Neuronal stem cell (in vitro differentiated cells): ENCODE data around the gene P4HA3.

Source experiments
- DNase-seq: peaks from one replicate; pipeline ENCODE4 v3.0.0-alpha.2; 2013; ENCODE audit warnings: low spot score
- H2AFZ ChIP-seq: one replicate; pipeline ENCODE4 v1.6.1; 2013; ENCODE audit warnings: mild to moderate bottlenecking, low read length, inconsistent platforms
- H2AK5ac ChIP-seq: 2 replicates; pipeline ENCODE4 v1.6.1; 2013; ENCODE audit warnings: low read depth, mild to moderate bottlenecking, inconsistent platforms, low read length, moderate library complexity, mixed read lengths
- H2BK120ac ChIP-seq: 2 replicates; pipeline ENCODE4 v1.6.1; 2013; ENCODE audit warnings: low read depth, mild to moderate bottlenecking, inconsistent platforms, low read length, moderate library complexity, mixed read lengths
- H2BK12ac ChIP-seq: one replicate; pipeline ENCODE4 v1.6.1; 2013; ENCODE audit warnings: low read length, inconsistent platforms
- H2BK15ac ChIP-seq: 2 replicates; pipeline ENCODE4 v1.6.1; 2013; ENCODE audit warnings: mild to moderate bottlenecking, low read length, inconsistent platforms, mixed read lengths
- H2BK5ac ChIP-seq: one replicate; pipeline ENCODE4 v1.6.1; 2013; ENCODE audit warnings: inconsistent platforms, mild to moderate bottlenecking, low read length, moderate library complexity
- H3K14ac ChIP-seq: one replicate; pipeline ENCODE4 v1.6.1; 2013; ENCODE audit warnings: low read length, inconsistent platforms
- H3K18ac ChIP-seq: 2 replicates; pipeline ENCODE4 v1.6.1; 2013; ENCODE audit warnings: low read length, inconsistent platforms
- H3K23ac ChIP-seq: 2 replicates; pipeline ENCODE4 v1.6.1; 2013; ENCODE audit warnings: low read depth, mild to moderate bottlenecking, mixed read lengths, low read length, inconsistent platforms; ENCODE audit not compliant: poor library complexity
- H3K27ac ChIP-seq: replicated peaks from 3 replicates; pipeline ENCODE4 v1.5.1; 2013; ENCODE audit warnings: low read length, inconsistent platforms
- H3K27me3 ChIP-seq, 3 experiments: 2 replicates each; pipeline ENCODE4 v1.6.1; 2013; ENCODE audit warnings: low read length in 3 of 3, mild to moderate bottlenecking in 2 of 3, inconsistent platforms in 1 of 3, low read depth in 1 of 3, mixed read lengths in 1 of 3, moderate library complexity in 1 of 3; ENCODE audit not compliant: control insufficient read depth in 3 of 3, insufficient read depth in 3 of 3
- H3K36me3 ChIP-seq, 2 donors: replicated peaks in 1 of 2; 2 replicates each; pipeline ENCODE4 v1.6.1; 2013; ENCODE audit warnings: low read length in 2 of 2; ENCODE audit not compliant: control insufficient read depth in 2 of 2, insufficient read depth in 2 of 2
- H3K4ac ChIP-seq: 2 replicates; pipeline ENCODE4 v1.6.1; 2013; ENCODE audit warnings: inconsistent platforms, mild to moderate bottlenecking, low read length, moderate library complexity
- H3K4me1 ChIP-seq, 2 donors: 1 replicate in 1 of 2; 2 replicates in 1 of 2; pipeline ENCODE4 v1.6.1; 2013; ENCODE audit warnings: low read length in 2 of 2, low read depth in 1 of 2; ENCODE audit not compliant: control insufficient read depth in 2 of 2, insufficient read depth in 1 of 2
- H3K4me2 ChIP-seq: one replicate; pipeline ENCODE4 v1.6.1; 2013; ENCODE audit warnings: mild to moderate bottlenecking, low read length, inconsistent platforms; ENCODE audit not compliant: insufficient read depth, poor library complexity, severe bottlenecking
- H3K4me3 ChIP-seq, 2 donors: 2 replicates each; pipeline ENCODE4 v1.5.1; 2013; ENCODE audit warnings: low read length in 2 of 2, mild to moderate bottlenecking in 2 of 2, inconsistent platforms in 1 of 2, moderate library complexity in 1 of 2
- H3K79me1 ChIP-seq: one replicate; pipeline ENCODE4 v1.6.1; 2013; ENCODE audit warnings: low read depth, mild to moderate bottlenecking, inconsistent platforms, low read length, moderate library complexity
- H3K9ac ChIP-seq: one replicate; pipeline ENCODE4 v1.6.1; 2013; ENCODE audit warnings: mild to moderate bottlenecking, low read depth, low read length, inconsistent platforms; ENCODE audit not compliant: poor library complexity
- H3K9me3 ChIP-seq, 2 donors: replicated peaks in 1 of 2; 2 replicates each; pipeline versions ENCODE3 to v1.6.1; 2013; ENCODE audit warnings: low read length in 2 of 2, mild to moderate bottlenecking in 2 of 2, inconsistent platforms in 1 of 2, low read depth in 1 of 2, mixed read lengths in 1 of 2, moderate library complexity in 1 of 2; ENCODE audit not compliant: control insufficient read depth in 2 of 2, insufficient read depth in 1 of 2
- H4K8ac ChIP-seq: one replicate; pipeline ENCODE4 v1.6.1; 2013; ENCODE audit warnings: low read depth, mild to moderate bottlenecking, inconsistent platforms, low read length, moderate library complexity
- H4K91ac ChIP-seq: one replicate; pipeline ENCODE4 v1.6.1; 2013; ENCODE audit warnings: low read length, low read depth, mild to moderate bottlenecking, inconsistent platforms; ENCODE audit not compliant: poor library complexity
- WGBS, 2 donors: extraction: QIAGEN DNeasy Blood & Tissue Kit; methylation state at CpG; one replicate each; pipeline ENCODE4 v1.1.7; 2013; ENCODE audit warnings: missing lambda C conversion rate in 2 of 2, mixed read lengths in 1 of 2; ENCODE audit not compliant: insufficient read length in 2 of 2, insufficient replicate concordance in 1 of 2; ENCODE audit errors: extremely low coverage in 2 of 2; 5-methylcytosine and 5-hydroxymethylcytosine counted together

The P4HA3 gene

DNA sequence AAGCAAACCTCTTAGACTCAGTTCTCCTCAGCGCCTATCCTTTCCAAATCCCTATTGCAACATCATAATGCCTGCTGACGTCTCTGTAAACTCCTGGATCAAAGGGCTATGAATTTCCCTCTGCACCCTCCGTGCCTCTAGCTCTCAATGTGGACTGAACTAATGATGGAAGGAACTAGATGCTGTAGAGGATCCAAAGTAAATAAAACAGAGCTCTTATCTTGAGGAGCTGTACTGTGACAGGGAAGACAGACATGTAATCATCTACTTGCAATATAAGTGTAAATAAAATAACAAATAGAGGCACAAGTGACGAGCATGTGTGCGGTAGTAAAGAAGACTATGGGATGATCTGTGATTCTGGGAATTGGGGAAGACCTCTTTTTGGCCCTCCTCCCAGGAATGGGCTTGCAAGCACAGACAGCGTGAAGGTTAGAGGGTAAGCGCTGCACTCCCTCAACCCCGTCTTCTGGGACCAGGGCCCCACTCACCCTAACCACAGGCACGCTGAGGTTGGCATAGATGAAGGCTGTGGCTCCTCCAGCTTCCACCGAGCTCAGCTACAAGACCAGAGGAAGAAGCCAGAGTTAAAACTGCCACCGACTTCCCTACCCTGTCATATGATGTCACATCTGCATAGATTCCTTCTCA, 42.2 kb downstream of the P4HA3 start:
- no peak for DNase-seq
- H4K8ac ChIP-seq: no peak overlapping the region

DNA sequence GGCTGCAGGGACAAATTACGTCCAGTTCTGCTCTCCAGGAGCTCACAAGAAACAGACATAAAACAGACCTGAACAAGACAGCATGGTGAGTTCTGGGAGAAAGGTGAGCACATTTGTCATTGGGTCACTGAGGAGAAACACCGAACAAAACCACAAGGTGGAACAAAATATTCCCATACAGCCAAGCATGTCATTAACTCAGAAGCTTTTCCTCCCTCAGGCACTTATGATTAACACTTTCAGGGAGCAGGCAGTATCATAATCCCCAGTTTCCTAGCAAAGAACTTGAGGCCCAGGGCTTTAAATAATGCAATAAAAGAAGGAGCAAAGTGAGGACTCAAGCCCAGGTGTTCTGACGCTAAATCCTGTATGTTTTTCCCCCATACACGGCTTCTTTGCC, 43.0 kb downstream of the P4HA3 start:
- H3K4me1 ChIP-seq: no peaks in the 10 kb centered on the region
- H4K8ac ChIP-seq: no peak overlapping the region
- no peak overlapping the region for H4K91ac ChIP-seq
- H3K4me2 ChIP-seq: no peak overlapping the region
- H3K27me3 ChIP-seq: peaks cover 0 to 24% (median 0%) of the 10 kb centered on the region in 3 experiments
- H3K14ac ChIP-seq: no peak overlapping the region
- no peaks in the 10 kb centered on the region for H3K79me1 ChIP-seq
- H2AK5ac ChIP-seq: no peak overlapping the region
- no CpG with 5 or more reads among the region's 4 CpGs for WGBS, 2 donors
- H3K36me3 ChIP-seq: no peaks in the 10 kb centered on the region
- no peak overlapping the region for H3K23ac ChIP-seq
- no peak overlapping the region for H3K4me3 ChIP-seq
- no peak overlapping the region for H2BK120ac ChIP-seq
- no peak for DNase-seq
- no peak overlapping the region for H2BK15ac ChIP-seq
- H3K18ac ChIP-seq: no peak overlapping the region
- no peak overlapping the region for H3K27ac ChIP-seq
- no peak overlapping the region for H3K4ac ChIP-seq
- no peak overlapping the region for H2AFZ ChIP-seq
- no peak overlapping the region for H3K9ac ChIP-seq
- no peaks in the 10 kb centered on the region for H3K9me3 ChIP-seq
- no peak overlapping the region for H2BK5ac ChIP-seq
- H2BK12ac ChIP-seq: no peak overlapping the region

More for the DNA sequence above, 42.2 kb downstream of the P4HA3 start:
- Histone ChIP-seq H2BK5ac (no peak overlapping the region), H3K27me3 (peaks cover 0 to 20% (median 0%) of the 10 kb centered on the region in 3 experiments), H3K4ac (no peak overlapping the region), H3K36me3 (no peaks in the 10 kb centered on the region), H3K9me3 (no peaks in the 10 kb centered on the region), H2BK120ac (no peak overlapping the region), H3K4me3 (peak overlapping the region in 1 of 2 donors; percentile 5), H3K9ac (no peak overlapping the region), H2BK12ac (no peak overlapping the region), H3K18ac (no peak overlapping the region), H3K4me1 (no peaks in the 10 kb centered on the region), H3K79me1 (no peaks in the 10 kb centered on the region), H3K4me2 (no peak overlapping the region), H3K14ac (no peak overlapping the region), H3K23ac (no peak overlapping the region), H2AFZ (no peak overlapping the region), H2AK5ac (no peak overlapping the region), H2BK15ac (no peak overlapping the region), H4K91ac (no peak overlapping the region), H3K27ac (no peak overlapping the region)
- WGBS, 2 donors: no CpG with 5 or more reads among the region's 11 CpGs

DNA sequence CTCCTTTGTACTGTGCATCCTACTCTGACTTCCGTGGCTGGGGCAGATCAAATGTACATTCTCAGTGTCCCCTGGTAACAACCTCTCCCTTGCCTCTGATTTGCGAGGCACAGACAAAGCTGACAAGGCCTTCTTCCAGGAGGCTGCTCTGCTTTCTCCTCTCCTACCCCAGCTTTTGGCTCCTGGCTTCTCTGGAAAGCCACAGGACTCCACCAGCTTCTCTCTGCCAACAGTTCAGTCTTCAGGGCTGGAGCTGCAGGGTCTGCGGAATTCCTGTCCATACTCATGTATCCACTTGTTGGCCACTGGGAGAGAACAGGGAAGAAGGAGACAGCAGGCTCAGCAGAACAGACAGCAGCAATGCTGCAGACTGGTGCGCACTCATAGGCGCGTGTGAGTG, 44.4 kb downstream of the P4HA3 start:
- H3K36me3 ChIP-seq: no peaks in the 10 kb centered on the region
- H4K91ac ChIP-seq: no peak overlapping the region
- no peak overlapping the region for H3K14ac ChIP-seq
- no peak overlapping the region for H4K8ac ChIP-seq
- no peak overlapping the region for H3K9ac ChIP-seq
- no peaks in the 10 kb centered on the region for H3K79me1 ChIP-seq
- peaks cover 0 to 26% (median 0%) of the 10 kb centered on the region in 3 experiments for H3K27me3 ChIP-seq
- H3K4me2 ChIP-seq: no peak overlapping the region
- no peak overlapping the region for H2BK15ac ChIP-seq
- H3K9me3 ChIP-seq: no peaks in the 10 kb centered on the region
- H3K4ac ChIP-seq: no peak overlapping the region
- no peak overlapping the region for H2BK5ac ChIP-seq
- H3K27ac ChIP-seq: no peak overlapping the region
- H2BK120ac ChIP-seq: no peak overlapping the region
- H2BK12ac ChIP-seq: no peak overlapping the region
- H3K18ac ChIP-seq: no peak overlapping the region
- no peak overlapping the region for H3K4me3 ChIP-seq
- no CpG with 5 or more reads among the region's 6 CpGs for WGBS, 2 donors
- peak overlapping the region; percentile 57 for H2AFZ ChIP-seq
- no peak for DNase-seq
- H3K23ac ChIP-seq: no peak overlapping the region
- H2AK5ac ChIP-seq: no peak overlapping the region
- H3K4me1 ChIP-seq: no peaks in the 10 kb centered on the region

DNA sequence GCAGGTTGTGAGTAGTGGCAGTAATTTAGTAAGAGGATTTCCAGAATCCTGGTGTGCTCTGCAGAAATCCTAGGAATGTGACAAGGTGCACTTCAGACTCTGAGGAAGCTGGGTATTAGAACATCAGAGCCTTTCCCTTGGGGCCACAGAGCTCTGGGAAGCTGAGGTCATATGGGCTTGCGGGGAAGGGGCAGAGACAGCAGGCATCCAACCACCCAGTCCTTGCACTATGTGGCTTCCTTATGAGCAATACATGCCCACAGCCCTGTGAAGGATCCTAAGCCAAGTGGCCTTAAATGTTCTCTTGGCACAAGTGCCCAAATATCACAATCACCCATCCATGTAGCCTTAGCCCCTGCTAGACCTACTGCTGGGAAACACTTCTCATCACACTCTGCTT, 46.2 kb downstream of the P4HA3 start:
- Histone ChIP-seq H4K91ac (no peak overlapping the region), H3K18ac (no peak overlapping the region), H2BK5ac (no peak overlapping the region), H3K36me3 (no peaks in the 10 kb centered on the region), H3K9me3 (peaks cover 0 to 5% of the 10 kb centered on the region in 2 donors), H3K4me1 (no peaks in the 10 kb centered on the region), H2AFZ (no peak overlapping the region), H2BK120ac (no peak overlapping the region), H3K14ac (no peak overlapping the region), H3K4ac (no peak overlapping the region), H3K27me3 (peaks cover 0 to 26% (median 0%) of the 10 kb centered on the region in 3 experiments), H2AK5ac (no peak overlapping the region), H3K23ac (no peak overlapping the region), H3K27ac (no peak overlapping the region), H2BK15ac (no peak overlapping the region), H4K8ac (no peak overlapping the region), H2BK12ac (no peak overlapping the region), H3K9ac (no peak overlapping the region), H3K4me3 (no peak overlapping the region), H3K79me1 (no peaks in the 10 kb centered on the region), H3K4me2 (no peak overlapping the region)
- no CpG with 5 or more reads among the region's 1 CpG for whole genome bisulfite sequencing, 2 donors
- no peak for DNase-seq
